Umbilical cord (tissue), 2 donors: ENCODE measurements around the gene CARD11. TPM values are rescaled to one million over a fixed set of nuclear protein-coding genes. Genes with fewer than 3 reads are reported as not detected.
"Not testable (repeated sequence)": the region's sequence is repeated elsewhere in the genome, so short reads cannot be mapped to it uniquely, and the experiment has no call there.

Source experiments
- DNase-seq: peaks from one replicate; pipeline ENCODE4 v3.0.0-alpha.2; 2015; ENCODE audit warnings: low spot score
- total RNA-seq: library from RNA; depleted of rRNA; stranded (reverse); fragments of >200 nt; gene quantifications from one replicate; pipeline ENCODE4 v1.2.3, GENCODE V29; 2014; ENCODE audit warnings: low replicate concordance; ENCODE audit not compliant: insufficient read depth

Gene CARD11
- total RNA-seq, 1 donor from 2014 or later, result 3.9 TPM

GRCh38 chr7:3021224-3021623 is 22.4 kb downstream of the CARD11 start:
- DNase-seq, result not testable (repeated sequence)

GRCh38 chr7:3020416-3020815 is 23.3 kb downstream of the CARD11 start:
- no peak for DNase-seq

- no peak for DNase-seq
These were observed 23.9 kb downstream of the CARD11 start for GRCh38 chr7:3019801-3020200.

- no peak for DNase-seq
These were observed 29.5 kb downstream of the CARD11 start for GRCh38 chr7:3013975-3014792.

- DNase-seq, result no peak
These were observed 32.3 kb downstream of the CARD11 start for GRCh38 chr7:3011211-3011852.

GRCh38 chr7:3010161-3010560 is 33.5 kb downstream of the CARD11 start:
- no peak for DNase-seq

- DNase-seq, result no peak
These were observed 34.6 kb downstream of the CARD11 start for GRCh38 chr7:3009086-3009485.

- no peak for DNase-seq
These were observed 35.3 kb downstream of the CARD11 start for GRCh38 chr7:3008386-3008785.

- no peak for DNase-seq
These were observed 36.0 kb downstream of the CARD11 start for GRCh38 chr7:3007696-3008095.

- no peak for DNase-seq
These were observed 38.4 kb downstream of the CARD11 start for GRCh38 chr7:3005257-3005656.

- DNase-seq, result no peak
These were observed 39.7 kb downstream of the CARD11 start for GRCh38 chr7:3003936-3004335.

- DNase-seq, result no peak
These were observed 41.0 kb downstream of the CARD11 start for GRCh38 chr7:3002631-3003030.

GRCh38 chr7:3000566-3000965 is 43.1 kb downstream of the CARD11 start:
- no peak for DNase-seq

GRCh38 chr7:2999078-2999500 is 44.6 kb downstream of the CARD11 start:
- no peak for DNase-seq

- DNase-seq, result no peak
These were observed 46.7 kb downstream of the CARD11 start for GRCh38 chr7:2997014-2997413.

- no peak for DNase-seq
These were observed 47.5 kb downstream of the CARD11 start for GRCh38 chr7:2996141-2996540.

- no peak for DNase-seq
These were observed 49.8 kb downstream of the CARD11 start for GRCh38 chr7:2993868-2994267.

GRCh38 chr7:2993396-2993795 is 50.3 kb downstream of the CARD11 start:
- DNase-seq, result no peak

GRCh38 chr7:2990949-2991470 is 52.7 kb downstream of the CARD11 start:
- DNase-seq, result no peak

GRCh38 chr7:2986561-2986960 is 57.1 kb downstream of the CARD11 start:
- no peak for DNase-seq

- no peak for DNase-seq
These were observed 57.8 kb downstream of the CARD11 start for GRCh38 chr7:2985866-2986265.

GRCh38 chr7:2984091-2984490 is 59.6 kb downstream of the CARD11 start:
- DNase-seq, result no peak

GRCh38 chr7:2983586-2983985 is 60.1 kb downstream of the CARD11 start:
- no peak for DNase-seq
